Heart left ventricle (tissue), 13 donors: ENCODE results near the gene CCDC196.

ENCODE experiments used
- POLR2A ChIP-seq, 2 donors: fragments of 450-650 bp; IDR thresholded peaks; one replicate each; pipeline ENCODE4 v1.6.1; 2017; ENCODE audit warnings: antibody characterized with exemption in 2 of 2, mild to moderate bottlenecking in 2 of 2, moderate library complexity in 2 of 2
- TF ChIP-seq, protein P1 (sequence below), 12 donors: fragments of 200-600 bp; sonication (generic) in 4 of 12; IDR thresholded peaks; one replicate each; pipeline versions ENCODE4 v1.5.0 to v1.8.0; 2018 to 2022; ENCODE audit warnings: antibody characterized with exemption in 12 of 12, mild to moderate bottlenecking in 5 of 12
- donor health status: ischemic (EF 13 %, LVEDD 7.1; RV severe dilation, severe dysfunction).
- donor health status: DM: no; HTN: yes; CAD: no.
- donor health status: DM: no; HTN: no; CAD: no.
- donor health status: ischemic (EF 25% LVEDD 6.9; RV normal size, moderate dysfunction).
- donor health status: ischemic (EF 25% LVEDD 5.7; RV mildly dilated, moderate dysfunction).
- donor health status: ischemic (EF 35%, LVEDD 5.7; RV mildly dilated, moderate dysfunction).
- donor health status: nonischemic (EF 11% LVEDD 7.7; RV severe dilation, severe dysfunction).
- donor health status: DM: yes; HTN: yes; CAD: no.
- donor health status: PGD.
- donor health status: ischemic (EF 29% LVEDD 5.4; RV normal size, mild dysfunction).
- donor health status: nonischemic (EF 23%, LVEDD 6.1; RV moderate dilation, normal function).

DNA sequence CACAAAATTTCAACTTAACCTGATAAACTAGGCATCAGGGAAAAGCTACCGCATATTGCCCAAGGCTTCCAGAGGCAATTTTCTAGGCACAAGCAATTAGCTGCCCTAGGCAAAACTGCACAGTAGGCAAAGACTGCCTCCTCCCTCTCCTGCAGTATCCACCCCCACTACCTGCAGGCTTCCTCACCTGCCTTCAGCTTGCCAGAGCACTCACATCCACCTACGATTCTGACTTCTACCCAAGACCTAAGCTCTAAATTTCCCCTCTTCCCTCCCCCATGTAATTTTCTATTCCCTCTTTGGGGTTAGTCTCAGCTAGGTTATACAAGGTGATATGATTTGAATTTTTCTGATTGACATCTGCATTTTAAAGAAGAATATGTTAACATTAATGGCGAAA lies 21.9 kb upstream of the CCDC196 start:
- TF ChIP-seq, protein P1, sequence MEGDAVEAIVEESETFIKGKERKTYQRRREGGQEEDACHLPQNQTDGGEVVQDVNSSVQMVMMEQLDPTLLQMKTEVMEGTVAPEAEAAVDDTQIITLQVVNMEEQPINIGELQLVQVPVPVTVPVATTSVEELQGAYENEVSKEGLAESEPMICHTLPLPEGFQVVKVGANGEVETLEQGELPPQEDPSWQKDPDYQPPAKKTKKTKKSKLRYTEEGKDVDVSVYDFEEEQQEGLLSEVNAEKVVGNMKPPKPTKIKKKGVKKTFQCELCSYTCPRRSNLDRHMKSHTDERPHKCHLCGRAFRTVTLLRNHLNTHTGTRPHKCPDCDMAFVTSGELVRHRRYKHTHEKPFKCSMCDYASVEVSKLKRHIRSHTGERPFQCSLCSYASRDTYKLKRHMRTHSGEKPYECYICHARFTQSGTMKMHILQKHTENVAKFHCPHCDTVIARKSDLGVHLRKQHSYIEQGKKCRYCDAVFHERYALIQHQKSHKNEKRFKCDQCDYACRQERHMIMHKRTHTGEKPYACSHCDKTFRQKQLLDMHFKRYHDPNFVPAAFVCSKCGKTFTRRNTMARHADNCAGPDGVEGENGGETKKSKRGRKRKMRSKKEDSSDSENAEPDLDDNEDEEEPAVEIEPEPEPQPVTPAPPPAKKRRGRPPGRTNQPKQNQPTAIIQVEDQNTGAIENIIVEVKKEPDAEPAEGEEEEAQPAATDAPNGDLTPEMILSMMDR (IDR thresholded peaks at IDR 0.05), result no peak
- TF ChIP-seq POLR2A (IDR thresholded peaks at IDR 0.05), result no peak
